B cell (primary cell): Measurements from ENCODE around the gene IRX3. TPM values are rescaled to one million over a fixed set of nuclear protein-coding genes. Genes with fewer than 3 reads are reported as not detected.

ENCODE experiments used
- ATAC-seq: fragments of 200-7000 bp; cut with Tn5 transposase; one replicate; pipeline ENCODE4 v1.10.0; 2021; ENCODE audit warnings: low read depth, mild to moderate bottlenecking, moderate number of reproducible peaks, moderate library complexity
- CTCF ChIA-PET: fragments of 350-600 bp; sonication (Branson Sonifier 250); formaldehyde crosslinking; loops from one replicate; lab custom pipeline; 2021; ENCODE audit warnings: antibody characterized with exemption, inconsistent platforms; lab: Charles Lee
- POLR2A ChIA-PET: fragments of 350-600 bp; sonication (Branson Sonifier 250); formaldehyde crosslinking; loops from one replicate; lab custom pipeline; 2021; ENCODE audit warnings: antibody characterized with exemption; lab: Charles Lee
- DNase-seq: peaks from one replicate; pipeline ENCODE4 v3.0.0; 2013
- H2AFZ ChIP-seq: 2 replicates; pipeline ENCODE4 v1.6.1; 2012; ENCODE audit warnings: mild to moderate bottlenecking, low read depth, low read length; ENCODE audit not compliant: insufficient read depth, poor library complexity, severe bottlenecking
- H3K27ac ChIP-seq, 2 donors: 1 replicate in 1 of 2; 2 replicates in 1 of 2; pipeline ENCODE4 v1.5.1; 2012 to 2013; ENCODE audit warnings: low read length in 2 of 2, mild to moderate bottlenecking in 2 of 2, moderate library complexity in 1 of 2
- H3K27me3 ChIP-seq, 4 experiments: fragments of 200-600 bp in 1 of 4; sonication (generic) in 1 of 4; replicated peaks in 1 of 4; 1 replicate in 2 of 4; 2 replicates in 2 of 4; pipeline versions ENCODE4 v1.6.1 to v1.7.0; 2013 to 2016; ENCODE audit warnings: low read length in 3 of 4, mild to moderate bottlenecking in 2 of 4, mixed read lengths in 1 of 4, moderate library complexity in 1 of 4; ENCODE audit not compliant: insufficient read depth in 4 of 4, control insufficient read depth in 3 of 4; ENCODE audit errors: control extremely low read depth in 1 of 4
- H3K36me3 ChIP-seq, 2 experiments: replicated peaks in 1 of 2; 1 replicate in 1 of 2; 2 replicates in 1 of 2; pipeline versions ENCODE4 v1.6.1 to v1.7.1; 2013; ENCODE audit warnings: low read length in 1 of 2; ENCODE audit not compliant: insufficient read depth in 2 of 2, control insufficient read depth in 1 of 2; ENCODE audit errors: control extremely low read depth in 1 of 2, extremely low read depth in 1 of 2
- H3K4me1 ChIP-seq, 2 donors: fragments of 200-600 bp in 1 of 2; sonication (generic) in 1 of 2; 1 replicate in 1 of 2; 2 replicates in 1 of 2; pipeline versions ENCODE4 v1.5.1 to v1.6.1; 2013 to 2017; ENCODE audit warnings: low read length in 2 of 2; ENCODE audit not compliant: control insufficient read depth in 2 of 2, insufficient read depth in 2 of 2
- H3K4me2 ChIP-seq: replicated peaks from 2 replicates; pipeline ENCODE3; 2012; ENCODE audit warnings: mild to moderate bottlenecking, low read depth, low read length; ENCODE audit not compliant: poor library complexity, severe bottlenecking
- H3K4me3 ChIP-seq, 5 experiments: fragments of 200-600 bp in 1 of 5; sonication (generic) in 1 of 5; 1 replicate in 3 of 5; 2 replicates in 2 of 5; pipeline versions ENCODE4 v1.5.1 to v1.7.0; 2011 to 2016; ENCODE audit warnings: low read length in 4 of 5, mild to moderate bottlenecking in 4 of 5, low read depth in 2 of 5, control low read depth in 1 of 5, moderate library complexity in 1 of 5; ENCODE audit not compliant: insufficient read depth in 1 of 5; ENCODE audit errors: control extremely low read depth in 1 of 5, extremely low read depth in 1 of 5
- H3K79me2 ChIP-seq: fragments of 200-600 bp; sonication (generic); one replicate; pipeline ENCODE4 v1.6.0; 2016; ENCODE audit warnings: low read length; ENCODE audit not compliant: control insufficient read depth, insufficient read depth
- H3K9ac ChIP-seq: fragments of 200-600 bp; sonication (generic); 2 replicates; pipeline ENCODE4 v1.6.1; 2017; ENCODE audit warnings: mild to moderate bottlenecking, low read length, moderate library complexity
- H3K9me3 ChIP-seq, 3 donors: one replicate each; pipeline versions ENCODE4 v1.6.1 to v1.7.1; 2013; ENCODE audit warnings: low read length in 2 of 3; ENCODE audit not compliant: control insufficient read depth in 2 of 3, insufficient read depth in 1 of 3; ENCODE audit errors: control extremely low read depth in 1 of 3
- H4K20me1 ChIP-seq: 2 replicates; pipeline ENCODE4 v1.6.0; 2012; ENCODE audit warnings: mild to moderate bottlenecking, low read length; ENCODE audit not compliant: insufficient read depth, control insufficient read depth, poor library complexity, severe bottlenecking
- H3K27ac Mint-ChIP-seq: one replicate; pipeline ENCODE4 v1.8.0; 2021; ENCODE audit warnings: mixed read lengths
- H3K27me3 Mint-ChIP-seq: one replicate; pipeline ENCODE4 v1.8.0; 2021; ENCODE audit warnings: mixed read lengths
- H3K4me1 Mint-ChIP-seq: one replicate; pipeline ENCODE4 v1.8.0; 2021; ENCODE audit warnings: mixed read lengths
- H3K4me3 Mint-ChIP-seq: one replicate; pipeline ENCODE4 v1.8.0; 2021; ENCODE audit warnings: mixed read lengths
- H3K9me3 Mint-ChIP-seq: one replicate; pipeline ENCODE4 v1.8.0; 2022; ENCODE audit warnings: mixed read lengths; ENCODE audit not compliant: insufficient read depth
- CTCF ChIP-seq: fragments of 200-600 bp; IDR thresholded peaks from one replicate; pipeline ENCODE4 v1.8.0; 2022; ENCODE audit warnings: antibody characterized with exemption, mild to moderate bottlenecking
- EZH2 ChIP-seq: IDR thresholded peaks from 2 replicates; pipeline ENCODE4 v1.6.1; 2012; ENCODE audit warnings: borderline replicate concordance, low read depth, mild to moderate bottlenecking, moderate library complexity, low read length; ENCODE audit not compliant: insufficient read depth, poor library complexity, severe bottlenecking
- WGBS: methylation state at CpG from one replicate; pipeline ENCODE4 v1.1.5; 2013; ENCODE audit warnings: missing lambda C conversion rate; ENCODE audit not compliant: insufficient coverage; 5-methylcytosine and 5-hydroxymethylcytosine counted together
- intact Hi-C: fragments of 100-400 bp; cut with micrococcal nuclease; formaldehyde crosslinking; loops from one replicate; pipeline ENCODE4 v1.10.0; 2022
- polyA plus RNA-seq: library from polyadenylated mRNA; depleted of rRNA; stranded (reverse); fragments of >200 nt; gene quantifications from 2 replicates; pipeline ENCODE4 v1.2.3, GENCODE V29; 2012
- total RNA-seq, 2 donors: library from RNA; stranded (reverse); fragments of 120-200 nt in 1 of 2; gene quantifications; 1 replicate in 1 of 2; 2 replicates in 1 of 2; pipeline versions ENCODE4 v1.2.3 to v1.2.4, GENCODE V29; 2013 to 2022

The IRX3 gene
- total and polyA plus RNA-seq, 2 donors (not counting 1 experiment from before 2014, with no cell fraction given): not detected

DNA sequence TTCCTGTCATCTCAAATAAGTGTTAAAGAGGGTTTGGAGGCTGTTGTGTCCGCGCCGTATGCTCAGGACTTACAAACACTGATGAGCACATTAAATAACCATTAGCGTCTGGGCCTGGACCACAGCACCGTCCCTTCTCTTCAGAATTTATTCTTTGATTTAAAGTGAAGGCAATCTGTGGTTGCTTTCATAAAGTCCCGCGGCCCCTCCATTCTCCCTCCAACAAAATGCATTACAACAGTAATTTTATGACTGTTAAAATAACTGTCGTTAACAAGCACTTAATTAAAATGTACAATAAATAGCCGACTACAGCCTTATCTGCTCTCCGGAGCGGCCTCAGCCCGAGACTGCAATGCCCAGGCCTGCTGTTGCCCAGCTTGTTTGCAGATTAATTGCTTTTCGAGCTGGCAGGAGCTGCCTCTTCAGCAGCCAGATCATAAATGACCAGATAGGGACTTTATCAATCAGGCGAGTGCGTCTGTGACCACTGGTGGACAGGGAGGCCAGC, 30.6 kb upstream of the IRX3 start:
- no peaks in the 10 kb centered on the region for H3K27me3 Mint-ChIP-seq
- no peak for ATAC-seq
- intact Hi-C loops: no loop called here
- Histone ChIP-seq H3K36me3 (no peaks in the 10 kb centered on the region), H4K20me1 (no peaks in the 10 kb centered on the region), H3K9ac (no peak overlapping the region), H3K27ac (no peak overlapping the region), H3K9me3 (peaks cover 0 to 3% (median 0%) of the 10 kb centered on the region in 3 donors), H3K79me2 (no peaks in the 10 kb centered on the region), H3K27me3 (peaks cover 0 to 2% (median 0%) of the 10 kb centered on the region in 4 experiments), H3K4me2 (no peak overlapping the region), H3K4me1 (no peaks in the 10 kb centered on the region), H2AFZ (no peak overlapping the region), H3K4me3 (no peak overlapping the region)
- no peaks in the 10 kb centered on the region for H3K4me1 Mint-ChIP-seq
- H3K9me3 Mint-ChIP-seq: no peaks in the 10 kb centered on the region
- ChIA-PET POLR2A (no interaction called here), CTCF (no interaction called here)
- no peak overlapping the region for H3K4me3 Mint-ChIP-seq
- WGBS: 92% methylated on average over 8 of the region's 15 CpGs
- DNase-seq: no peak
- H3K27ac Mint-ChIP-seq: no peak overlapping the region
- TF ChIP-seq CTCF (no peak), EZH2 (no peak)

- CTCF ChIA-PET: no interaction called here
- no peak overlapping the region for H3K4me3 ChIP-seq
Observed at GRCh38 chr16:54316095-54316889, 29.7 kb upstream of the IRX3 start.

More at GRCh38 chr16:54316095-54316889, 29.7 kb upstream of the IRX3 start:
- intact Hi-C loops: no loop called here
- Mint-ChIP-seq H3K27ac (no peak overlapping the region), H3K27me3 (peaks cover under 1% of the 10 kb centered on the region), H3K4me3 (no peak overlapping the region), H3K4me1 (no peaks in the 10 kb centered on the region), H3K9me3 (no peaks in the 10 kb centered on the region)
- H3K4me1 ChIP-seq: no peaks in the 10 kb centered on the region
- no peaks in the 10 kb centered on the region for H4K20me1 ChIP-seq
- no peak overlapping the region for H2AFZ ChIP-seq
- H3K9me3 ChIP-seq: peaks cover 0 to 3% (median 0%) of the 10 kb centered on the region in 3 donors
- H3K4me2 ChIP-seq: no peak overlapping the region
- POLR2A ChIA-PET: no interaction called here
- H3K27ac ChIP-seq: no peak overlapping the region
- no peaks in the 10 kb centered on the region for H3K79me2 ChIP-seq
- DNase-seq (no peak), ATAC-seq (no peak)
- no peak overlapping the region for H3K9ac ChIP-seq
- WGBS: 77% methylated on average over 7 of the region's 8 CpGs
- no peaks in the 10 kb centered on the region for H3K36me3 ChIP-seq
- no peak for TF ChIP-seq CTCF
- no peak for TF ChIP-seq EZH2
- peaks cover 0 to 2% (median 0%) of the 10 kb centered on the region in 4 experiments for H3K27me3 ChIP-seq
